Measurements from ENCODE around the gene UBTD1. TPM values are rescaled to one million over a fixed set of nuclear protein-coding genes. Genes with fewer than 3 reads are reported as not detected.
A peak's percentile ranks its signal among the peaks of the same experiment; 100 is the strongest.

Gene UBTD1, protein sequence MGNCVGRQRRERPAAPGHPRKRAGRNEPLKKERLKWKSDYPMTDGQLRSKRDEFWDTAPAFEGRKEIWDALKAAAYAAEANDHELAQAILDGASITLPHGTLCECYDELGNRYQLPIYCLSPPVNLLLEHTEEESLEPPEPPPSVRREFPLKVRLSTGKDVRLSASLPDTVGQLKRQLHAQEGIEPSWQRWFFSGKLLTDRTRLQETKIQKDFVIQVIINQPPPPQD
- polyA plus RNA-seq (2.8 and 3.3 TPM in 2 replicates), polyA minus RNA-seq (1.5 and 2.2 TPM in 2 replicates)

DNA sequence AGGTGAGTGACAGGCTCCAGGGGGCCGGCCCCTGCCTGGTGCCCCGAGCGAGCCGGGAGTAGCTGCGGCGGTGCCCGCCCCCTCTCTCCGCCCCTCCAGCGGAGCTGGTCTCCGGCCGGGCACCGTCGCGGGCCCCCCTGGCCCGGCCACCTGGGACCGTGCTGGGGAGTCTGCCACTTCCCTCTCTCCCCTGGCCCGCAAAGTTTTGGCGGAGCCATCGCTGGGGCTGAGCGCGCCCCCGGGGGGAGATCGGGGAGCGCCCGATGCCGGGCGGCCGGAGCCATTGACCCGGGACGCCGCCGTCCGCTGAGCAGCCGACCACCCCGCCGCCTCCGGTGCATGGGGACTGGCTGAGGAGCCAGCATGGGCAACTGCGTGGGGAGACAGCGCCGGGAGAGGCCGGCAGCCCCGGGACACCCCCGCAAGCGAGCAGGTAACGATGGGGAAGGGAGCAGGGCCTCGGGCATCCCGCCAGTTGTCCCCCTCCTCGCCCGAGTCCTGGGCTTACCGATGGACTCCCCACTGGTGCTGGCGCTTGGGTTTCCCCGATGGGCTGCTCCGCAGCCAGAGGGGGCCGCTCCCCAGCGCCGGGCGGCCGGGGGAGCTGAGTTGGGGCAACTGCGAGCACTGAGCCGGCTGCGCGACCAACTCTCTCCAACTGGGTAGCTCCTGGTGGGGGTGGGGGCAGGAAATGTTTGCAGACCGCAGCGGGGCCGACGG lies at the start of gene UBTD1:
Gene UBTD1, plus strand, starts transcription at position 84 of the 720 bp plus-strand sequence. Its CDS starts 280 bp downstream, at position 364.
- peaks cover 36% of the 10 kb centered on the region for H3K27me3 ChIP-seq (ENCODE audit: insufficient read depth, low read depth, low read length)
- peak within 1 kb of the TSS; percentile 92 for H2AFZ ChIP-seq (ENCODE audit: low read depth, low read length)
- peak; percentile 7 for TF ChIP-seq SMC3 (conservative IDR thresholded peaks at IDR 0.05; ENCODE audit: poor library complexity)
- peak; percentile 19 for TF ChIP-seq CTCF (IDR thresholded peaks at IDR 0.05; ENCODE audit: poor library complexity, severe bottlenecking)
- no peak for TF ChIP-seq TAF1 (IDR thresholded peaks at IDR 0.05; ENCODE audit: low read depth)
- no peaks in the 10 kb centered on the region for H3K9me2 ChIP-seq (ENCODE audit: insufficient read depth, low read length)
- no peaks in the 10 kb centered on the region for H3K9me3 ChIP-seq (ENCODE audit: low read length)
- H3K36me3 ChIP-seq (ENCODE audit: insufficient read depth, low read length) = no peaks in the 10 kb centered on the region
- peak within 1 kb of the TSS; percentile 96 for H3K4me2 ChIP-seq (ENCODE audit: low read length)
- H3K9ac ChIP-seq (ENCODE audit: low read length) = peak within 1 kb of the TSS; percentile 82
- peak within 1 kb of the TSS; percentile 66 for H3K27ac ChIP-seq (ENCODE audit: low read length)
- H4K20me1 ChIP-seq (ENCODE audit: insufficient read depth) = no peaks in the 10 kb centered on the region
- H3K79me2 ChIP-seq (replicated peaks; ENCODE audit: insufficient read depth, low read length) = peaks cover 22% of the 10 kb centered on the region
- peaks cover 5% of the 10 kb centered on the region for H3F3A ChIP-seq (ENCODE audit: insufficient read depth, low read length, poor library complexity, severe bottlenecking)
- H3K4me3 ChIP-seq (ENCODE audit: low read length) = peak within 1 kb of the TSS; percentile 98

GRCh38 chr10:97450828-97451227 lies 47.9 kb upstream of the UBTD1 start:
- Histone ChIP-seq H4K20me1 (ENCODE audit: insufficient read depth) (no peaks in the 10 kb centered on the region), H3K9me3 (ENCODE audit: low read length) (no peaks in the 10 kb centered on the region), H3F3A (ENCODE audit: insufficient read depth, low read length, poor library complexity, severe bottlenecking) (no peaks in the 10 kb centered on the region), H3K4me3 (ENCODE audit: low read length) (no peak overlapping the region), H3K9ac (ENCODE audit: low read length) (no peak overlapping the region), H3K27ac (ENCODE audit: low read length) (no peak overlapping the region), H3K9me2 (ENCODE audit: insufficient read depth, low read length) (no peaks in the 10 kb centered on the region), H3K27me3 (ENCODE audit: insufficient read depth, low read depth, low read length) (no peaks in the 10 kb centered on the region), H3K4me2 (ENCODE audit: low read length) (no peak overlapping the region), H3K79me2 (replicated peaks; ENCODE audit: insufficient read depth, low read length) (peaks cover 24% of the 10 kb centered on the region), H3K36me3 (ENCODE audit: insufficient read depth, low read length) (no peaks in the 10 kb centered on the region), H2AFZ (ENCODE audit: low read depth, low read length) (no peak overlapping the region)
- TF ChIP-seq RAD21 (conservative IDR thresholded peaks at IDR 0.05) = no peak
- TF ChIP-seq EZH2 (IDR thresholded peaks at IDR 0.05; ENCODE audit: borderline replicate concordance, insufficient read depth, low read length, poor library complexity, severe bottlenecking) = no peak
- TF ChIP-seq, protein P1, sequence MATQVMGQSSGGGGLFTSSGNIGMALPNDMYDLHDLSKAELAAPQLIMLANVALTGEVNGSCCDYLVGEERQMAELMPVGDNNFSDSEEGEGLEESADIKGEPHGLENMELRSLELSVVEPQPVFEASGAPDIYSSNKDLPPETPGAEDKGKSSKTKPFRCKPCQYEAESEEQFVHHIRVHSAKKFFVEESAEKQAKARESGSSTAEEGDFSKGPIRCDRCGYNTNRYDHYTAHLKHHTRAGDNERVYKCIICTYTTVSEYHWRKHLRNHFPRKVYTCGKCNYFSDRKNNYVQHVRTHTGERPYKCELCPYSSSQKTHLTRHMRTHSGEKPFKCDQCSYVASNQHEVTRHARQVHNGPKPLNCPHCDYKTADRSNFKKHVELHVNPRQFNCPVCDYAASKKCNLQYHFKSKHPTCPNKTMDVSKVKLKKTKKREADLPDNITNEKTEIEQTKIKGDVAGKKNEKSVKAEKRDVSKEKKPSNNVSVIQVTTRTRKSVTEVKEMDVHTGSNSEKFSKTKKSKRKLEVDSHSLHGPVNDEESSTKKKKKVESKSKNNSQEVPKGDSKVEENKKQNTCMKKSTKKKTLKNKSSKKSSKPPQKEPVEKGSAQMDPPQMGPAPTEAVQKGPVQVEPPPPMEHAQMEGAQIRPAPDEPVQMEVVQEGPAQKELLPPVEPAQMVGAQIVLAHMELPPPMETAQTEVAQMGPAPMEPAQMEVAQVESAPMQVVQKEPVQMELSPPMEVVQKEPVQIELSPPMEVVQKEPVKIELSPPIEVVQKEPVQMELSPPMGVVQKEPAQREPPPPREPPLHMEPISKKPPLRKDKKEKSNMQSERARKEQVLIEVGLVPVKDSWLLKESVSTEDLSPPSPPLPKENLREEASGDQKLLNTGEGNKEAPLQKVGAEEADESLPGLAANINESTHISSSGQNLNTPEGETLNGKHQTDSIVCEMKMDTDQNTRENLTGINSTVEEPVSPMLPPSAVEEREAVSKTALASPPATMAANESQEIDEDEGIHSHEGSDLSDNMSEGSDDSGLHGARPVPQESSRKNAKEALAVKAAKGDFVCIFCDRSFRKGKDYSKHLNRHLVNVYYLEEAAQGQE (IDR thresholded peaks at IDR 0.05; ENCODE audit: borderline replicate concordance) = no peak
- no peak for TF ChIP-seq POLR2AphosphoS5 (IDR thresholded peaks at IDR 0.05)
- no peak for TF ChIP-seq CTCF (IDR thresholded peaks at IDR 0.05; ENCODE audit: poor library complexity, severe bottlenecking)

Data from neural cell (in vitro differentiated cells).